SK-N-SH (cell line): ENCODE results near the gene KLHL14.

ENCODE experiments used
- CHD2 ChIP-seq: fragments of 150-350 bp; IDR thresholded peaks from 2 replicates; pipeline ENCODE4 v1.6.1; 2018; ENCODE audit warnings: low read length; ENCODE audit not compliant: partially characterized antibody
- EP300 ChIP-seq, 2 experiments: IDR thresholded peaks; 2 replicates each; pipeline versions ENCODE4 v1.4.0 to v1.6.1; 2012; ENCODE audit warnings: borderline replicate concordance in 1 of 2, low read depth in 1 of 2, low read length in 1 of 2
- EZH2phosphoT487 ChIP-seq: fragments of 200-600 bp; sonication (generic); IDR thresholded peaks from 2 replicates; pipeline ENCODE4 v1.6.1; 2017; ENCODE audit warnings: low read depth, mixed run types, mild to moderate bottlenecking, antibody characterized with exemption, moderate library complexity, borderline replicate concordance
- FOXJ3 ChIP-seq: sonication (generic); formaldehyde crosslinking; IDR thresholded peaks from 2 replicates; pipeline ENCODE4 v1.5.1; 2020; ENCODE audit warnings: mild to moderate bottlenecking, missing genetic modification reagents
- GABPA ChIP-seq: IDR thresholded peaks from 2 replicates; pipeline ENCODE4 v1.4.0; 2012; ENCODE audit warnings: low read depth, mild to moderate bottlenecking
- MXI1 ChIP-seq: IDR thresholded peaks from 2 replicates; pipeline ENCODE4 v1.6.1; 2012; ENCODE audit warnings: mild to moderate bottlenecking, low read depth, low read length, improper control_type of control experiment
- POLR2AphosphoS5 ChIP-seq: IDR thresholded peaks from 2 replicates; pipeline ENCODE4 v1.6.1; 2012; ENCODE audit warnings: low read depth, low read length
- RCOR1 ChIP-seq: fragments of 150-350 bp; IDR thresholded peaks from 2 replicates; pipeline ENCODE4 v1.6.1; 2017; ENCODE audit warnings: antibody characterized with exemption, low read length
- SIN3A ChIP-seq: IDR thresholded peaks from 2 replicates; pipeline ENCODE4 v1.6.1; 2012; ENCODE audit warnings: low read depth, mild to moderate bottlenecking, low read length, moderate library complexity, borderline replicate concordance
- TF ChIP-seq, protein P1 (sequence below): fragments of 200-600 bp; sonication (generic); IDR thresholded peaks from 2 replicates; pipeline ENCODE4 v1.6.1; 2017; ENCODE audit warnings: antibody characterized with exemption, mild to moderate bottlenecking, moderate library complexity
- TF ChIP-seq, protein P2 (sequence below): IDR thresholded peaks from 2 replicates; pipeline ENCODE4 v1.4.0; 2012; ENCODE audit warnings: low read depth, borderline replicate concordance
- TF ChIP-seq, protein P3 (sequence below): IDR thresholded peaks from 2 replicates; pipeline ENCODE4 v1.4.0; 2012; ENCODE audit warnings: low read depth

- TF ChIP-seq, protein P1, sequence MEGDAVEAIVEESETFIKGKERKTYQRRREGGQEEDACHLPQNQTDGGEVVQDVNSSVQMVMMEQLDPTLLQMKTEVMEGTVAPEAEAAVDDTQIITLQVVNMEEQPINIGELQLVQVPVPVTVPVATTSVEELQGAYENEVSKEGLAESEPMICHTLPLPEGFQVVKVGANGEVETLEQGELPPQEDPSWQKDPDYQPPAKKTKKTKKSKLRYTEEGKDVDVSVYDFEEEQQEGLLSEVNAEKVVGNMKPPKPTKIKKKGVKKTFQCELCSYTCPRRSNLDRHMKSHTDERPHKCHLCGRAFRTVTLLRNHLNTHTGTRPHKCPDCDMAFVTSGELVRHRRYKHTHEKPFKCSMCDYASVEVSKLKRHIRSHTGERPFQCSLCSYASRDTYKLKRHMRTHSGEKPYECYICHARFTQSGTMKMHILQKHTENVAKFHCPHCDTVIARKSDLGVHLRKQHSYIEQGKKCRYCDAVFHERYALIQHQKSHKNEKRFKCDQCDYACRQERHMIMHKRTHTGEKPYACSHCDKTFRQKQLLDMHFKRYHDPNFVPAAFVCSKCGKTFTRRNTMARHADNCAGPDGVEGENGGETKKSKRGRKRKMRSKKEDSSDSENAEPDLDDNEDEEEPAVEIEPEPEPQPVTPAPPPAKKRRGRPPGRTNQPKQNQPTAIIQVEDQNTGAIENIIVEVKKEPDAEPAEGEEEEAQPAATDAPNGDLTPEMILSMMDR, result no peak
- TF ChIP-seq RCOR1 (no peak), CHD2 (no peak), GABPA (no peak), MXI1 (no peak), EZH2phosphoT487 (no peak), EP300 (IDR thresholded peaks at IDR 0.05; ENCODE audit: borderline replicate concordance in 1 of 2, low read depth in 1 of 2, low read length in 1 of 2) (no peak), FOXJ3 (CRISPR knock-in tag) (no peak), POLR2AphosphoS5 (no peak), SIN3A (no peak)
- TF ChIP-seq, protein P2, sequence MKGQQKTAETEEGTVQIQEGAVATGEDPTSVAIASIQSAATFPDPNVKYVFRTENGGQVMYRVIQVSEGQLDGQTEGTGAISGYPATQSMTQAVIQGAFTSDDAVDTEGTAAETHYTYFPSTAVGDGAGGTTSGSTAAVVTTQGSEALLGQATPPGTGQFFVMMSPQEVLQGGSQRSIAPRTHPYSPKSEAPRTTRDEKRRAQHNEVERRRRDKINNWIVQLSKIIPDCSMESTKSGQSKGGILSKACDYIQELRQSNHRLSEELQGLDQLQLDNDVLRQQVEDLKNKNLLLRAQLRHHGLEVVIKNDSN, result no peak
- TF ChIP-seq, protein P3, sequence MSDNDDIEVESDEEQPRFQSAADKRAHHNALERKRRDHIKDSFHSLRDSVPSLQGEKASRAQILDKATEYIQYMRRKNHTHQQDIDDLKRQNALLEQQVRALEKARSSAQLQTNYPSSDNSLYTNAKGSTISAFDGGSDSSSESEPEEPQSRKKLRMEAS, result no peak
These were observed 88.7 kb downstream of the KLHL14 start for GRCh38 chr18:32684096-32684495.
